GM18526 (cell line): Measurements from ENCODE around the gene CCDC141.

Experiments used
- POLR2A ChIP-seq: IDR thresholded peaks from 3 replicates; pipeline ENCODE4 v1.6.1; 2011; ENCODE audit not compliant: insufficient read length; ENCODE audit errors: extremely low read depth

The CCDC141 gene

GRCh38 chr2:178834086-178834485 lies 215.9 kb downstream of the CCDC141 start:
- TF ChIP-seq POLR2A = no peak

- TF ChIP-seq POLR2A = no peak
Measured at GRCh38 chr2:178833382-178833781, 216.6 kb downstream of the CCDC141 start.

GRCh38 chr2:178830451-178830850 lies 219.5 kb downstream of the CCDC141 start:
- TF ChIP-seq POLR2A = no peak

DNA sequence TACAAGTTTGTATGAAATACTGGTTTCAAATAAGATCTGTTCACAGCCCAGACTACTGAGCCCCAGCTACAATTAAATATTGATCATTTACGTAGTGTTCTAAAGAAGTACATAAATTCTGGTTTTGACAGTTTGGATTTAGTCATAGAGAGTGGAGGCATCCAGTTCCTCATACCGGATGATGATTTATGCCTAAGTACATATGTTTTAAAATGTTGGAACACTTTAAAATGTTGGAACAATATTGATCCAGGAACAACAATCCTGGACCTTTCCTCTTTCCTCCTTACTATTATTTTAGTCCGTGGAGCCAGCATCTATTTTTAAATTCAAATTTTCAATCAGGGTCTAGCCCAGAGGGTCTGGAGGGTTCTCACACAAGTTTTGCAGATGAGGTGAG lies 220.0 kb downstream of the CCDC141 start:
- no peak for TF ChIP-seq POLR2A

DNA sequence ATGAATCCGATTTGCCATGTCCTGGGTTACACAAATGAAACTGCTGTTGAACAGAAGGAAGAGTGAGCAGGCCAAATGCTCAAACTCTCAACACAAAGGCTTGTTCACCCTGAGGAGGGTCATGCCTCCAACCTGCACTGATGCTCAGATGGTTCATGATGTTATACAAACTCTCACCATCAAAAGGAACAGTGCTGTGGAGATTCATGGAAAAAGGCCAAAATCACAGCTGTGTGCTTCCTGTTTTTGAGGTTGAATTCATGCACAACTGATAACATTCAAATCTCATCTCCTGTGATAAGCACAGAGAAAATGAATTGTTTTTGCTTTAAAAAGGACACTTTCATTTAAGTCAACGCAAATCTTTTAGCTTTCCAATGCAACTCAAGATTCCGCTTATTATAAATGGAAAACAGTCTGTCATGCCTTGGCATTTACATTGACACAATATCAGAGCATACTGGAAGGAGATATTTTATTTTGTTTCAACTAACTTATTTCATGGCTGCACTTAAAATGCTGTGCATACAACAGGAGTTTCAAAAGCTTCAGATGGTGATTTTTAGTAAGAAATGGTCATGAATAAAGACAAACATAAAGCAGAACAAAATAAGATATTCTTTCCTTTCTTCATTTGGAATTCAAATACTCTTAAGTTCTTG lies 220.5 kb downstream of the CCDC141 start:
- no peak for TF ChIP-seq POLR2A

DNA sequence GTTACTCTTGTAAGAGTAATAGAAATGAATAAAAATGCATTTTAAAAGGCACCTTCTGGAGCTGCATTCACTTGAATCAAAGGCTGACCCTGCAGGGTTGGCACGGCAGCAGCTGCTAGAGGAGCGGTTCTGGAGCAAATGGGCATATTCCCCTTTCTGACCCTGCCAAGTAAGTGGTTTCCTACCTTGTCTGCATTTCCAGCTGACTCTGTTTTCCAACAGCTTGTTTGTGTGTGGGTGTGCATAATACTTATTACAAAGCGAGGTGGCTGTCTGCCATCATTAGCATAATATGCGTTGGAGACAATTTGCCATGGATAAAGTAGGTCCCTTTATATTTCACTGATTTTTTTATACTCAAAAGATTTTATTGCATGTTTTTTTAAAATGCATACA lies 221.5 kb downstream of the CCDC141 start:
- TF ChIP-seq POLR2A = no peak

DNA sequence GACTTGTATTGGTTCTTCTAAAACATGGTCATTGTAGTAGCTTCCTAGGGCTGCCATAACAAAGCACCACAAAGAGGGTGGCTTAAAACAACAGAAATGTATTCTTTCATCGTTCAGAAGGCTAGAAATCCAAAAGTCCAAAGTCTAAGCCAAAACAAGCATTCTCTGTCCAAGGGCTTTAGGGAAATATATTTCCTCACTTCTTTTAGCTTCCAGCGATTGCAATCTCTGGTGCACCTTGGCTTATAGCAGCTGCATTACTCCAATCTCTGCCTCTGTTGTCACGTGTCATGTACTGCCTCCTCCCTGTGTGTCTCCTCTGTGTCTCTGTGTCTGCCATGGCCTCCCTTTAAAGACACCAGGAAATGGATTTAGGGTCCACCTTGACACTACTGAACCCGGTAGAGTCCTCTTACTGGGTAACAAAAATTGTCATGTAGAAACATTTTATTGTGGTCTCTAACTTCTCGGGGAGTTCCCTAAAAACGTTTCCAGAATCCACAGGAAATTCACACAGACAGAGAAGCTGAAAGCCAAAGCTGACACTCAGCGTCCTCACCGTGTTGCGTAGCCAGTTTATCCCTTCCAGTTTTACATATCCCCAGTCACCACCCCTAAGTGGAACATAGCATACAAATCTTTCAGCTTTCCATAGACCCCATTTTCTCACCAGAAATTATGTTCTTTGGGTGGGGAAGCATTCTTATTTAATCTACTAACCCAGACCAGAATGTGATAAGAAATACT lies 222.0 kb downstream of the CCDC141 start:
- no peak for TF ChIP-seq POLR2A

GRCh38 chr2:178827111-178827510 lies 222.8 kb downstream of the CCDC141 start:
- TF ChIP-seq POLR2A = no peak

- TF ChIP-seq POLR2A = no peak
Measured at GRCh38 chr2:178825183-178825582, 224.8 kb downstream of the CCDC141 start.

DNA sequence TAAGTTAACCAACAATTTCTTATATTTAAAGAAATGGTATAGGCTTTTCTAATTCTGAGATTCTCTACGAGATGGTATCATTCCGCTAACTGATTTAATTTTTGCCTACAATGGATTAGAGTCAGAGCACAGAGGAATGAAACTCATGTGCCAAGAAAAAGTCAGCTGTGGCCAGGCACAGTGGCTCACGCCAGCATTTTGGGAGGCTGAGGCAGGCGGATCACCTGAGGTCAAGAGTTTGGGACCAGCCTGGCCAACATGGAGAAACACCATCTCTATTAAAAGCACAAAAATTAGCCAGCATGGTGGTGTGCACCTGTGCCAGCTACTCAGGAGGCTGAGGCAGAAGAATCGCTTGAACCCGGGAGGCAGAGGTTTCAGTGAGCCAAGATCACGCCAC lies 225.8 kb downstream of the CCDC141 start:
- TF ChIP-seq POLR2A = no peak

GRCh38 chr2:178819992-178820391 lies 229.9 kb downstream of the CCDC141 start:
- no peak for TF ChIP-seq POLR2A

- no peak for TF ChIP-seq POLR2A
Measured at GRCh38 chr2:178819147-178819875, 230.6 kb downstream of the CCDC141 start.

GRCh38 chr2:178811901-178812300 lies 238.0 kb downstream of the CCDC141 start:
- no peak for TF ChIP-seq POLR2A

GRCh38 chr2:178811045-178811444 lies 238.9 kb downstream of the CCDC141 start:
- TF ChIP-seq POLR2A = no peak

GRCh38 chr2:178810422-178810821 lies 239.5 kb downstream of the CCDC141 start:
- no peak for TF ChIP-seq POLR2A

- no peak for TF ChIP-seq POLR2A
Measured at GRCh38 chr2:178807227-178808008, 242.5 kb downstream of the CCDC141 start, which contains the start of gene TTN. TSS of gene TTN (minus strand) at chr2:178807423. CDS start at chr2:178804642, 2,781 bp downstream.

- no peak for TF ChIP-seq POLR2A
Measured at GRCh38 chr2:178806543-178806942, 243.4 kb downstream of the CCDC141 start.
